GM12873 (cell line): Measurements from ENCODE around the gene SQSTM1.

ENCODE experiments used
- CTCF ChIP-seq: IDR thresholded peaks from 2 replicates; pipeline ENCODE4 v1.5.1; 2012; ENCODE audit warnings: low read depth, mild to moderate bottlenecking, moderate library complexity, low read length, control low read depth; ENCODE audit not compliant: insufficient read depth; ENCODE audit errors: missing control alignments

Gene SQSTM1

GRCh38 chr5:179788193-179788854, 32.4 kb upstream of the SQSTM1 start:
- TF ChIP-seq CTCF, result no peak

GRCh38 chr5:179791881-179792611, 28.7 kb upstream of the SQSTM1 start:
- no peak for TF ChIP-seq CTCF

GRCh38 chr5:179792612-179793467, 27.9 kb upstream of the SQSTM1 start:
- TF ChIP-seq CTCF, result no peak

GRCh38 chr5:179793468-179794139, 27.1 kb upstream of the SQSTM1 start, which contains the start of gene LTC4S:
LTC4S (plus strand) TSS chr5:179793986; CDS start chr5:179794081, 95 bp downstream.
- TF ChIP-seq CTCF, result no peak

GRCh38 chr5:179794171-179794570, 26.5 kb upstream of the SQSTM1 start:
- TF ChIP-seq CTCF, result no peak

- TF ChIP-seq CTCF, result no peak
These were observed 26.1 kb upstream of the SQSTM1 start for GRCh38 chr5:179794575-179794974.
